ENCODE measurements around the gene RAB5B. TPM values are rescaled to one million over a fixed set of nuclear protein-coding genes. Genes with fewer than 3 reads are reported as not detected.
"Not testable (repeated sequence)": the region's sequence is repeated elsewhere in the genome, so short reads cannot be mapped to it uniquely, and the experiment has no call there.

RAB5B gene
- total RNA-seq, 2 donors from 2014 or later, result 56.4 to 57.0 TPM

DNA sequence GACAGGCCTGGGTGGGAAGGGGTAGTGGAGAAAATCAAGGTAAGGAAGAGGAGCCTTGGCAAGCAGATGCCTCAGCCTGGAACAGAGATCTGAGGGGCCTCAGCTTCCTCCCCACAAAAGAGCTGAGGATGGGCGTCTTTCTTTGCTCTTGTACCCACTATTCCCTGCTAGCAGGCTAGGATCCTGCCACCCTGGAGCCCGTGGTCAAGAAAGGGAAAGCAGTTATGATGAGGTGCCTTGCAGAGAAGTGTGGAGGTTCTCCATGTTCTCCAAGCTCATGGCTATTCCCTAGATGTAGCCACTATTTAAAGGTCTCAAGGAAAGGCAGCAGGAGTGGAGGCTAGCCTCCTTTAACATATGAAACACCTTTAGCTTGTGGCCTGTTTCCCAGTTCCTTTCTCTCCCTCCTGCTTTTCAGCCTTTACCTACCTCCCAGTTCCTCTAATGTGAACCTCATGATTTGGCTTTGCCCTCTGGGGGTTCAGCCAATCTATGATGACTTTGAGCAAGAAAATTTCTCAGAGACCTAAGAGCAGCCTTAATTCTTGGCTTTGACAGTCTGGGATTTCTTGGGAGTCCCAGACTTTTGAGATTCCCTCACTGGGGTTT is 48.1 kb downstream of the RAB5B start:
- Mint-ChIP-seq H3K4me3 (peak overlapping the region; percentile 99), H3K27me3 (no peaks in the 10 kb centered on the region), H3K36me3 (ENCODE audit: low read depth) (peaks cover 7% of the 10 kb centered on the region), H3K27ac (peak overlapping the region; percentile 97), H3K4me1 (peaks cover 31% of the 10 kb centered on the region)
- no peak for DNase-seq
- ATAC-seq, result peak; percentile 9
- no peaks in the 10 kb centered on the region for H3K9me3 ChIP-seq (ENCODE audit: control insufficient read depth, low read length, poor library complexity, severe bottlenecking)

DNA sequence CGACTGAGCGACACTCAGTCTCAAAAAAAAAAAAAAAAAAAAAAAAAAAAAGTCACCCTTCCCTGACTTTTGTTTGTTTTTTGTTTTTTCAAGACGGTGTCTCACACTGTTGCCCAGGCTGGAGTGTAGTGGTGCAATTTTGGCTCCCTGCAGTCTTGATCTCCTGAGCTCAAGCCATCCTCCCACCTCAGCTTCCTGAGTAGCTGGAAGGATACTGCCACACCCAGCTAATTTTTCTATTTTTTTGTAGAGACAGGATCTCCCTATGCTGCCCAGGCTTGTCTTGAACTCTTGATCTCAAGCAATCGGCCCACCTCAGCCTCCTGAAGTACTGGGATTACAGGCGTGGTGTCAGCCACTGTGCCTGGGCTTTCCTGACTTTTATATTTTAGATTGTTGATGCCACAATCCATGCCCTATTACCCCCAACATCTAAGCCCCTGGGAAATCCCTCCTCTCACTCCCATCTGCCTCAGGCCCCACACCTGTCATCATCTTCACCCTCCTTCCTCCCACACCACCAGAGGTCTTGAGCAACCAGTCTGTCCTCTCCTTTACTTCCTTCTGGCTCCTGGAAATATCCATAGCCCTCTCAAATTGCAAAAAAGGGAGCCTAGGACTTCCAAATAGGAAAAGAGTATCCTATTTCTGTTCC is 54.8 kb downstream of the RAB5B start:
- Mint-ChIP-seq H3K36me3 (ENCODE audit: low read depth) (peaks cover 9% of the 10 kb centered on the region), H3K4me3 (peak overlapping the region; percentile 62), H3K27ac (peak overlapping the region; percentile 39), H3K27me3 (no peaks in the 10 kb centered on the region), H3K4me1 (peaks cover 29% of the 10 kb centered on the region)
- H3K9me3 ChIP-seq (ENCODE audit: control insufficient read depth, low read length, poor library complexity, severe bottlenecking), result no peaks in the 10 kb centered on the region
- no peak for ATAC-seq
- DNase-seq, result no peak

DNA sequence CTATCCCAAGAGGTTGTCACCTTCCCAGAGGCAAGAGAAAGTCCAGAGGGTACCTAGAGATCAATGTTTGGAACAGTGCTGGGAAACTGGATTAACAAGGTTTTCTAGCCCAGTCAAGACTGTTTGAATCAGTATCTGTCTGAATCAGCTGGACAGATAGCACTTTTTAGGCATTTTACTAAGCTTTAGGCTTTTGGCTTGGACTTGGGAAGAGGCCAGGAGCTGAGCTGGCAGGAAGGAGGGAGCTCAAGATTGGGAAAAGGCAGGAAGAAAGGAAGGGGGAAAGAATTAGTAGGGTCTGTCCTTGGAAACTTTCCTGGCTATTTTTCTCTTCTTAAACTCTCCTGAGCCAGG is 55.3 kb downstream of the RAB5B start:
- peaks cover 7% of the 10 kb centered on the region for H3K36me3 Mint-ChIP-seq (ENCODE audit: low read depth)

DNA sequence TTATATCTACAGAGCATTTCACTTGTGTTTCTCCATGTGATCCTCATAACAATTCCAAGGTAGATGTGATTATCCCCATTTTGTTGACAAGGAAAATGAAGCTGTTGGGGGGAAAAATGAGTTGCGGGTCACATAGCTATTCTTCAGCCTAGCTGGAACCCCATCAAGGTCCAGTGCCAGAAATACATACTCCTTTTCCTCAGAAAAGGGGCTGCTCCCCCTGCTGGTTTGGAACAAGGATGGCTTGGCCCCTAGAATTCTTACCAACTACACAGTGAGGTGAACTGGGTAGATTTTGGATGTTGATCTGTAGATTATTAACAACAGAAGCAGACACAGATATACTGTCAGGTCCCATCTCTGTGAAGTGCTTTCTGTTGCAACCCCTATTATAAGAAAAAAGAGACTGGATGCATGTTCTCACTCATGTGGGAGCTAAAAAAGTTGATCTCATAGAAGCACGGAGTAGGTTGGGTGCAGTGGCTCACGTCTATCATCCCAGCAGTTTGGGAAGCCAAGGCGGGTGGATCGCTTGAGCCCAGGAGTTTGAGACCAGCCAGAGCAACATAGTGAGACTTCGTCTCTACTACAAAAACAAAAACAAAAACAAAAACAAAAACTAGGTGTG is 55.9 kb downstream of the RAB5B start:
- H3K9me3 ChIP-seq (ENCODE audit: control insufficient read depth, low read length, poor library complexity, severe bottlenecking), result no peaks in the 10 kb centered on the region
- DNase-seq, result no peak
- Mint-ChIP-seq H3K4me1 (peaks cover 26% of the 10 kb centered on the region), H3K27ac (peak overlapping the region; percentile 39), H3K4me3 (no peak overlapping the region), H3K27me3 (no peaks in the 10 kb centered on the region), H3K36me3 (ENCODE audit: low read depth) (peaks cover 7% of the 10 kb centered on the region)
- peak; percentile 39 for ATAC-seq

More for the DNA sequence above, 55.3 kb downstream of the RAB5B start:
- DNase-seq (no peak), ATAC-seq (no peak)
- Mint-ChIP-seq H3K4me1 (peaks cover 26% of the 10 kb centered on the region), H3K27ac (peak overlapping the region; percentile 39), H3K27me3 (no peaks in the 10 kb centered on the region), H3K4me3 (peak overlapping the region; percentile 62)
- no peaks in the 10 kb centered on the region for H3K9me3 ChIP-seq (ENCODE audit: control insufficient read depth, low read length, poor library complexity, severe bottlenecking)

DNA sequence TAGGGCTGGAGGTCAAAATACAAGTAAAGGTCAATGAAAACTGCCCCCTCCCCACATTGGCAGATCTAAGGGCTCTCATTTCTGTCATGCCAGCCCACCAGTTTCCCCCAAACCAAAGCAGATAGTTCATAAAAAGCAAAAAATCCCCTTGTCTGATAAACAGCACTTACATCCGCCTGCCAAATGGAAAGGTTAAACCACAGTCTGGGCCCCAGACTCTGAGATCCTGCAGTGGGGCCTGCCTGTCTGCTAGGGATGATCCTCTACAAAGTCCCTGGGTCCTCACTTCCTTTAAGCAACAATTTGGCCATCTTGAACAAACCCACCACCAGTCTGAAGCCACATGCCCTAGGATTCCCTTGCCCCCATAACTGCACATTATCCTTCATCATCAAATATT is 58.1 kb downstream of the RAB5B start:
- Mint-ChIP-seq H3K36me3 (ENCODE audit: low read depth) (peaks cover 10% of the 10 kb centered on the region), H3K4me3 (peak overlapping the region; percentile 7), H3K4me1 (peaks cover 26% of the 10 kb centered on the region), H3K27ac (peak overlapping the region; percentile 78), H3K27me3 (no peaks in the 10 kb centered on the region)
- DNase-seq, result no peak
- no peaks in the 10 kb centered on the region for H3K9me3 ChIP-seq (ENCODE audit: control insufficient read depth, low read length, poor library complexity, severe bottlenecking)
- ATAC-seq, result peak; percentile 63

DNA sequence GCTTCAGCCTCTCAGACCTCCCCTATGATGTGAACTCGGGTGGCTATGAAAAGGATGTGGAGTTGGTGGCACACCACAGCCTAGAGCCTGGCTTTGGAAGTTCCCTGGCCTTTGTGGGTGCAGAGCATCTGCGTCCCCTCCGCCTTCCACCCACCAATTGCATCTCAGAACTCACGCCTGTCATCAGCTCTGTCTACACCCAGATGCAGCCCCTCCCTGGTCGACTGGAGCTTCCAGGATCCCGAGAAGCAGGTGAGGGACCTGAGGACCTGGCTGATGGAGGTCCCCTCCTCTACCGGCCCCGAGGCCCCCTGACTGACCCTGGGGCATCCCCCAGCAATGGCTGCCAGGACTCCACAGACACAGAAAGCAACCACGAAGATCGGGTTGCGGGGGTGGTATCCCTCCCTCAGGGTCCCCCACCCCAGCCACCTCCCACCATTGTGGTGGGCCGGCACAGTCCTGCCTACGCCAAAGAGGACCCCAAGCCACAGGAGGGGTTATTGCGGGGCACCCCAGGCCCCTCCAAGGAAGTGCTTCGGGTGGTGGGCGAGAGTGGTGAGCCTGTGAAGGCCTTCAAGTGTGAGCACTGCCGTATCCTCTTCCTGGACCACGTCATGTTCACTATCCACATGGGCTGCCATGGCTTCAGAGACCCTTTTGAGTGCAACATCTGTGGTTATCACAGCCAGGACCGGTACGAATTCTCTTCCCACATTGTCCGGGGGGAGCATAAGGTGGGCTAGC is 60.9 kb downstream of the RAB5B start:
- Mint-ChIP-seq H3K27me3 (no peaks in the 10 kb centered on the region), H3K4me1 (peaks cover 12% of the 10 kb centered on the region), H3K27ac (peak overlapping the region; percentile 78), H3K36me3 (ENCODE audit: low read depth) (peaks cover 10% of the 10 kb centered on the region), H3K4me3 (no peak overlapping the region)
- H3K9me3 ChIP-seq (ENCODE audit: control insufficient read depth, low read length, poor library complexity, severe bottlenecking), result no peaks in the 10 kb centered on the region
- DNase-seq (peak in 1 of 3 donors; percentile 13), ATAC-seq (peak; percentile 75)

DNA sequence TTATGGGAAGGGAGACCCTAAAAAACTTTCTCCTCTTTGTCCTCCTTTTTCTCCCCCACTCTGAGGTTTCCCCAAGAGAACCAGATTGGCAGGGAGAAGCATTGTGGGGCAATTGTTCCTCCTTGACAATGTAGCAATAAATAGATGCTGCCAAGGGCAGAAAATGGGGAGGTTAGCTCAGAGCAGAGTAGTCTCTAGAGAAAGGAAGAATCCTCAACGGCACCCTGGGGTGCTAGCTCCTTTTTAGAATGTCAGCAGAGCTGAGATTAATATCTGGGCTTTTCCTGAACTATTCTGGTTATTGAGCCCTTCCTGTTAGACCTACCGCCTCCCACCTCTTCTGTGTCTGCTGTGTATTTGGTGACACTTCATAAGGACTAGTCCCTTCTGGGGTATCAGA is 63.3 kb downstream of the RAB5B start:
- H3K36me3 Mint-ChIP-seq (ENCODE audit: low read depth), result peaks cover 13% of the 10 kb centered on the region
- no peaks in the 10 kb centered on the region for H3K9me3 ChIP-seq (ENCODE audit: control insufficient read depth, low read length, poor library complexity, severe bottlenecking)
- no peak for ATAC-seq
- H3K27me3 Mint-ChIP-seq, result no peaks in the 10 kb centered on the region
- peak overlapping the region; percentile 41 for H3K27ac Mint-ChIP-seq
- peaks cover 11% of the 10 kb centered on the region for H3K4me1 Mint-ChIP-seq
- H3K4me3 Mint-ChIP-seq, result no peak overlapping the region
- DNase-seq, result no peak

DNA sequence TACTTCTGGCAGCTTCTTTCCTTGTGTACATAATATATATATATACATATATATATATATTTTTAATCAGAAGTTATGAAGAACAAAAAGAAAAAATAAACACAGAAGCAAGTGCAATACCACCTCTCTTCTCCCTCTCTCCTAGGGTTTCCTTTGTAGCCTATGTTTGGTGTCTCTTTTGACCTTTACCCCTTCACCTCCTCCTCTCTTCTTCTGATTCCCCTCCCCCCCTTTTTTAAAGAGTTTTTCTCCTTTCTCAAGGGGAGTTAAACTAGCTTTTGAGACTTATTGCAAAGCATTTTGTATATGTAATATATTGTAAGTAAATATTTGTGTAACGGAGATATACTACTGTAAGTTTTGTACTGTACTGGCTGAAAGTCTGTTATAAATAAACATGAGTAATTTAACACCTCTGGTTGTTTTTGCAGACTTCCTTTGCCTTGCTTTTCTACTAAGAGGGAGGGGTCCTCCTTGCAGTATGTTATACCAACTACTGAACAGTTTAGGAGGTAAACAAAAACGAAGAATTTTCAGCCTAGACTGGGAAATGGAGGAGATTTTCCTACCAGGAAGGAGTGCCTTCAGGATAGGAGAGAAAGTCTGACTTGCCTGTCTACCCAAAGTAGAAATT is 64.3 kb downstream of the RAB5B start:
- Mint-ChIP-seq H3K27ac (peak overlapping the region; percentile 41), H3K4me1 (peaks cover 17% of the 10 kb centered on the region), H3K4me3 (no peak overlapping the region), H3K36me3 (ENCODE audit: low read depth) (peaks cover 13% of the 10 kb centered on the region), H3K27me3 (no peaks in the 10 kb centered on the region)
- ATAC-seq, result no peak
- DNase-seq, result no peak
- no peaks in the 10 kb centered on the region for H3K9me3 ChIP-seq (ENCODE audit: control insufficient read depth, low read length, poor library complexity, severe bottlenecking)

DNA sequence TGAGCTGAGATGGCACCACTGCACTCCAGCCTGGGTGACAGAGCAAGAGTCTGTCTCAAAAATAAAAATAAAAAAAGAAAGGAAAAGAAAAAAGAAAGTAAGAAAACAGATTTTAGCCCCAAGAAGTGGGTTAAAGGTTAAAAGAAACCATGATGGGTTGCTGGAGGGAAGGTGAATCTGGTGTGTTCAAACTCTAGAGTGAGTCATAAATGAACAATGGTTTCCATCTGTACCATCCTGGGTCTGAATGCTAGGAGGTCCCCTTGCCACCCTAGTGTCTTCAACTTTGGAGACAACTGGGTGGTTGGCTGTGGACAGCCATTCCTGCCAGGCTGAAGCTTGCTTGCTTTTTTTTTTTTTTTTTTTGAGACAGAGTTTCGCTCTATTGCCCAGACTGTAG is 66.3 kb downstream of the RAB5B start:
- Mint-ChIP-seq H3K27ac (peak overlapping the region; percentile 98), H3K4me3 (no peak overlapping the region), H3K36me3 (ENCODE audit: low read depth) (peaks cover 13% of the 10 kb centered on the region), H3K4me1 (peaks cover 21% of the 10 kb centered on the region), H3K27me3 (no peaks in the 10 kb centered on the region)
- no peaks in the 10 kb centered on the region for H3K9me3 ChIP-seq (ENCODE audit: control insufficient read depth, low read length, poor library complexity, severe bottlenecking)
- no peak for ATAC-seq
- DNase-seq, result no peak

DNA sequence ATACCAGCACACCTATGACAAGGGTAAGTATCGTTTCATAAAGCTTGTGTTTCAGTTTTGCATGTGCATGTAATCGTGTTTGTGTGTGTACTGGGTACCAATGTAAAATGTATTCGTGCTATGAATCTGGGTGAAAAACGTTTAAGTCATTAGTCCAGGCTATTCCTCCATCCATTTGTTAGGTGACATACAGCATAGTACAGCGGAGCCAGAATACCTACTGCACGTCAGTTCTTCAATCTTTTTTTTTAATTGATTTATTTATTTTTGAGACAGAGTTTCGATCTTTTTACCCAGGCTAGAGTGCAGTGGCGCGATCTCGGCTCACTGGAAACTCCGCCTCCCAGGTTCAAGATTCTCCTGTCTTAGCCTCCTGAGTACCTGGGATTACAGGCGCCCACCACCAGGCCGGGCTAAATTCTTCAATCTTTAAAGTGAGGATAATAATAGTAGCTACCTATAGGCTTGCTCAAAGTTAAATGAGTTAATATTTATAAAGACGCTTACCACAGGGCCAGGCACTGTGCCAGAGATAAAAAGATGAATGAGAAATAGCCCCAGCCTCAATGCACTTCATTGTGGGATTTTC is 67.2 kb downstream of the RAB5B start:
- H3K9me3 ChIP-seq (ENCODE audit: control insufficient read depth, low read length, poor library complexity, severe bottlenecking), result no peaks in the 10 kb centered on the region
- H3K36me3 Mint-ChIP-seq (ENCODE audit: low read depth), result peaks cover 7% of the 10 kb centered on the region
- H3K4me1 Mint-ChIP-seq, result peaks cover 18% of the 10 kb centered on the region
- no peaks in the 10 kb centered on the region for H3K27me3 Mint-ChIP-seq
- H3K4me3 Mint-ChIP-seq, result peak overlapping the region; percentile 98
- DNase-seq (no peak), ATAC-seq (peak; percentile 1)
- H3K27ac Mint-ChIP-seq, result peak overlapping the region; percentile 98

DNA sequence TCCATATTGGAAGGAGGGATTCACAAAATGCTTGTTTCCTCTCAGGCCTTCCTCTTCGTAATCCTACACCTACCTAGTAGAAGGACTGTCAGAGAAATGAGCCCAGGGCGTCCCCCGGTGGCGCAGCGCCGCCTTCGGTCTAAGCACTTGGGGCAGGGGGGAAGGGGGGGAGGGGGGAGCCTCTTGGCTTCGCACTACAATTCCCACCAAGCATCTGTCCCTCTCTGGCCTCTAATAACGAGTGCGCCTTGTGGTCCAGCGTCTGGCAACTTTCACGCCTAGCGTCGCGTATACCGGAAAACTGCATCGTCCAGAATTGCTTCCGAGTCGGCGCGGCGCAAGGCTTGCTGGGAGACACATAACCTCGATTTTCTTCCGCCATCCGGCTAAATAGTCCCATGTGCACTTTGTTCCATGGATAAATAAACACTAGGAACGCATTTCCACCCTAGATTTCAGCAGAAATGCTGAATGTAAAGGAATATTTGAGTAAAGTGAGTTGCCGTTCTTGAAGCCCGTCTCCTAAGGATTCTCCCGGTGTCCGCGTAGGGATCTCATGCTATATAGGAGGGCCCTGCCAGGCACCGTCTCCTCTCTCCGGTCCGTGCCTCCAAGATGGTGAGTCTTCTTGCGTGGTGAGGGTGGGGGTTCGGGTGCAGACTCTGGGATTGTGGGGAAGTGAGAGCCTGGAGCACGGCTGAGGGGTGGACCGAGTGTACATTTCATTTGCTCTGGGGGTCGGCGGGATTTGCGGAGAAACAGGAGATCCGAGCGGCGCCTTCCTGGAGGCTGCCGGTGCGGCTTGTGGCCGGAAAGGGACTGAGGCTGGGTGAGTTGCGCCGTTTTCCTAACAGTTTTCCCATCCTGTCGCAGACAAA is 67.9 kb downstream of the RAB5B start, which contains the start of gene RPS26:
Gene RPS26, plus strand, starts transcription at position 367 of the 878 bp plus-strand sequence. Its CDS starts 249 bp downstream, at position 616.
- H3K4me3 Mint-ChIP-seq, result peak within 1 kb of the TSS; percentile 98
- ATAC-seq (peak; percentile 93), DNase-seq (peak; percentile 77 to 91 (median 86))
- H3K27ac Mint-ChIP-seq, result peak within 1 kb of the TSS; percentile 98
- peaks cover 7% of the 10 kb centered on the region for H3K36me3 Mint-ChIP-seq (ENCODE audit: low read depth)
- H3K27me3 Mint-ChIP-seq, result no peaks in the 10 kb centered on the region
- H3K9me3 ChIP-seq (ENCODE audit: control insufficient read depth, low read length, poor library complexity, severe bottlenecking), result no peaks in the 10 kb centered on the region
- H3K4me1 Mint-ChIP-seq, result peaks cover 21% of the 10 kb centered on the region

DNA sequence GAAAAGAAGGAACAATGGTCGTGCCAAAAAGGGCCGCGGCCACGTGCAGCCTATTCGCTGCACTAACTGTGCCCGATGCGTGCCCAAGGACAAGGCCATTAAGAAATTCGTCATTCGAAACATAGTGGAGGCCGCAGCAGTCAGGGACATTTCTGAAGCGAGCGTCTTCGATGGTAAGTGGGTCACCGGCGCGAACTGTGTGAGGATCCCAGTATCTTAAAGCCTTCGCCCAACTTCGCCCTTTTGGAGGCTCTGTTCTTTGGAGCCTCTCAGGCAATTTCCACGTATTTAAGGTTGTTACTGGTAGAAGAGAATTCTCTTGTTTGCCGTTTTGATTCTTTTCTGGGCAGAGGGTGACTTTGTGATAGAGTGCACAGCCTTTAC is 68.5 kb downstream of the RAB5B start:
- DNase-seq; H3K36me3 Mint-ChIP-seq (ENCODE audit: low read depth); H3K27me3 Mint-ChIP-seq; ATAC-seq; H3K9me3 ChIP-seq (ENCODE audit: control insufficient read depth, low read length, poor library complexity, severe bottlenecking): not testable (repeated sequence)
- peak overlapping the region; percentile 98 for H3K27ac Mint-ChIP-seq
- H3K4me3 Mint-ChIP-seq, result peak overlapping the region; percentile 98
- peaks cover 24% of the 10 kb centered on the region for H3K4me1 Mint-ChIP-seq

Measured in T-helper 17 cell (primary cell).